H9 (cell line): ENCODE measurements around the gene ACTL6B. TPM values are rescaled to one million over a fixed set of nuclear protein-coding genes. Genes with fewer than 3 reads are reported as not detected.

Experiments
- DNase-seq: peaks from one replicate; pipeline ENCODE4 v3.0.0-alpha.2; 2017
- H2AFZ ChIP-seq: one replicate; pipeline ENCODE4 v1.6.1; 2013; ENCODE audit warnings: mild to moderate bottlenecking, low read length, control low read depth, moderate library complexity
- H2AK5ac ChIP-seq: 2 replicates; pipeline ENCODE4 v1.6.1; 2013; ENCODE audit warnings: low read length, control low read depth, mixed read lengths; ENCODE audit not compliant: insufficient read length
- H2BK120ac ChIP-seq: one replicate; pipeline ENCODE4 v1.6.1; 2013; ENCODE audit warnings: low read depth, mild to moderate bottlenecking, low read length, control low read depth, inconsistent platforms; ENCODE audit not compliant: poor library complexity, severe bottlenecking
- H2BK12ac ChIP-seq: 2 replicates; pipeline ENCODE4 v1.6.1; 2013; ENCODE audit warnings: low read length, control low read depth, mixed read lengths, low read depth; ENCODE audit not compliant: insufficient read length
- H2BK15ac ChIP-seq: 2 replicates; pipeline ENCODE4 v1.6.1; 2013; ENCODE audit warnings: low read depth, low read length, control low read depth
- H2BK20ac ChIP-seq: one replicate; pipeline ENCODE4 v1.6.1; 2013; ENCODE audit warnings: low read depth, mild to moderate bottlenecking, low read length, control low read depth, inconsistent platforms; ENCODE audit not compliant: poor library complexity, severe bottlenecking
- H2BK5ac ChIP-seq: 2 replicates; pipeline ENCODE4 v1.6.1; 2013; ENCODE audit warnings: low read length, control low read depth, mixed read lengths; ENCODE audit not compliant: insufficient read length
- H3K14ac ChIP-seq: 2 replicates; pipeline ENCODE4 v1.6.1; 2013; ENCODE audit warnings: low read length, control low read depth; ENCODE audit not compliant: insufficient read depth
- H3K18ac ChIP-seq: 2 replicates; pipeline ENCODE4 v1.6.1; 2013; ENCODE audit warnings: low read depth, mild to moderate bottlenecking, mixed read lengths, low read length, control low read depth; ENCODE audit not compliant: insufficient read length
- H3K23ac ChIP-seq: 2 replicates; pipeline ENCODE4 v1.6.1; 2013; ENCODE audit warnings: low read length, control low read depth, mixed read lengths, low read depth; ENCODE audit not compliant: insufficient read length
- H3K23me2 ChIP-seq: 2 replicates; pipeline ENCODE4 v1.6.1; 2013; ENCODE audit warnings: low read depth, mild to moderate bottlenecking, mixed read lengths, low read length, control low read depth; ENCODE audit not compliant: insufficient read length, poor library complexity, severe bottlenecking
- H3K27ac ChIP-seq: 2 replicates; pipeline ENCODE4 v1.5.1; 2013; ENCODE audit warnings: low read length, control low read depth, mixed read lengths, low read depth; ENCODE audit not compliant: insufficient read length
- H3K27me3 ChIP-seq: 2 replicates; pipeline ENCODE4 v1.6.1; 2013; ENCODE audit warnings: low read length, control low read depth, inconsistent platforms; ENCODE audit not compliant: insufficient read depth
- H3K4ac ChIP-seq: 2 replicates; pipeline ENCODE4 v1.6.1; 2013; ENCODE audit warnings: low read depth, mild to moderate bottlenecking, control low read depth, inconsistent platforms, low read length, moderate library complexity
- H3K4me1 ChIP-seq: 2 replicates; pipeline ENCODE4 v1.6.1; 2013; ENCODE audit warnings: low read length, control low read depth, inconsistent platforms; ENCODE audit not compliant: insufficient read depth
- H3K4me2 ChIP-seq: 2 replicates; pipeline ENCODE4 v1.6.1; 2013; ENCODE audit warnings: low read length, control low read depth, mixed read lengths; ENCODE audit not compliant: insufficient read length, insufficient read depth
- H3K56ac ChIP-seq: 2 replicates; pipeline ENCODE4 v1.6.1; 2013; ENCODE audit warnings: low read depth, mild to moderate bottlenecking, mixed read lengths, low read length, control low read depth; ENCODE audit not compliant: insufficient read length
- H3K79me1 ChIP-seq: 2 replicates; pipeline ENCODE4 v1.6.1; 2013; ENCODE audit warnings: low read depth, mild to moderate bottlenecking, moderate library complexity, low read length, control low read depth, inconsistent platforms; ENCODE audit not compliant: insufficient read depth, poor library complexity, severe bottlenecking
- H3K79me2 ChIP-seq: 2 replicates; pipeline ENCODE4 v1.6.1; 2013; ENCODE audit warnings: low read length, control low read depth, inconsistent platforms; ENCODE audit not compliant: insufficient read depth
- H3K9ac ChIP-seq: 2 replicates; pipeline ENCODE4 v1.6.1; 2013; ENCODE audit warnings: low read length, control low read depth, mixed read lengths; ENCODE audit not compliant: insufficient read length; ENCODE audit errors: extremely low read depth
- H3K9me3 ChIP-seq: one replicate; pipeline ENCODE4 v1.6.1; 2013; ENCODE audit warnings: low read depth, low read length, inconsistent platforms; ENCODE audit not compliant: control insufficient read depth
- H3T11ph ChIP-seq: one replicate; pipeline ENCODE4 v1.6.1; 2013; ENCODE audit warnings: mild to moderate bottlenecking, low read length, control low read depth, inconsistent platforms
- H4K20me1 ChIP-seq: one replicate; pipeline ENCODE4 v1.6.1; 2013; ENCODE audit not compliant: control insufficient read depth, insufficient read length, insufficient read depth
- H4K5ac ChIP-seq: 2 replicates; pipeline ENCODE4 v1.6.1; 2013; ENCODE audit warnings: low read depth, mild to moderate bottlenecking, mixed read lengths, low read length, control low read depth; ENCODE audit not compliant: insufficient read length
- H4K8ac ChIP-seq: replicated peaks from 2 replicates; pipeline ENCODE4 v1.6.1; 2013; ENCODE audit warnings: low read length, control low read depth, mixed read lengths, low read depth; ENCODE audit not compliant: insufficient read length
- H4K91ac ChIP-seq: 2 replicates; pipeline ENCODE4 v1.6.1; 2013; ENCODE audit warnings: low read depth, mild to moderate bottlenecking, moderate library complexity, mixed read lengths, low read length, control low read depth; ENCODE audit not compliant: insufficient read length
- H3K27ac Mint-ChIP-seq, 3 experiments: 2 replicates in 2 of 3; 3 replicates in 1 of 3; pipeline ENCODE4 v1.8.0; 2020 to 2021; ENCODE audit warnings: mixed read lengths in 3 of 3, mild to moderate bottlenecking in 1 of 3, moderate library complexity in 1 of 3
- H3K27me3 Mint-ChIP-seq: 2 replicates; pipeline ENCODE4 v1.8.0; 2021; ENCODE audit warnings: low read depth, mild to moderate bottlenecking, moderate library complexity, mixed read lengths
- H3K36me3 Mint-ChIP-seq, 3 experiments: 2 replicates in 2 of 3; 3 replicates in 1 of 3; pipeline ENCODE4 v1.8.0; 2020 to 2021; ENCODE audit warnings: low read depth in 3 of 3, mixed read lengths in 3 of 3; ENCODE audit not compliant: insufficient read depth in 1 of 3
- H3K4me1 Mint-ChIP-seq, 2 experiments: 2 replicates each; pipeline ENCODE4 v1.8.0; 2020; ENCODE audit warnings: mixed read lengths in 2 of 2
- H3K4me3 Mint-ChIP-seq, 2 experiments: 2 replicates in 1 of 2; 3 replicates in 1 of 2; pipeline ENCODE4 v1.8.0; 2020 to 2021; ENCODE audit warnings: mild to moderate bottlenecking in 2 of 2, mixed read lengths in 2 of 2, moderate library complexity in 1 of 2
- H3K9me3 Mint-ChIP-seq, 2 experiments: 2 replicates in 1 of 2; 3 replicates in 1 of 2; pipeline ENCODE4 v1.8.0; 2020; ENCODE audit warnings: mild to moderate bottlenecking in 2 of 2, mixed read lengths in 2 of 2, moderate library complexity in 1 of 2
- CTCF ChIP-seq: fragments of 200-600 bp; sonication (generic); conservative IDR thresholded peaks from 3 replicates; pipeline ENCODE4 v1.8.0; 2021; ENCODE audit warnings: antibody characterized with exemption, mild to moderate bottlenecking
- WGBS: extraction: QIAGEN DNeasy Blood & Tissue Kit; methylation state at CpG from one replicate; pipeline ENCODE4 v1.1.7; 2013; ENCODE audit warnings: missing lambda C conversion rate, low lambda C conversion rate, mixed read lengths; ENCODE audit not compliant: insufficient read length; ENCODE audit errors: extremely low coverage; 5-methylcytosine and 5-hydroxymethylcytosine counted together
- total RNA-seq: library from RNA; stranded (reverse); gene quantifications from 2 replicates; pipeline ENCODE4 v1.2.1, GENCODE V29; 2021

ACTL6B gene
- total RNA-seq, 1 experiment from 2014 or later, result 0.50 TPM

- no peaks in the 10 kb centered on the region for H3K27me3 ChIP-seq
- no peak overlapping the region for H3K4ac ChIP-seq
- Mint-ChIP-seq H3K36me3 (peaks cover 0 to 19% (median 13%) of the 10 kb centered on the region in 3 experiments; a peak in 5 of 7 replicates), H3K4me1 (peaks cover 27 to 46% of the 10 kb centered on the region in 2 experiments), H3K27ac (no peak overlapping the region), H3K4me3 (peak overlapping the region; percentile 70 to 89; a peak in 4 of 5 replicates), H3K27me3 (peaks cover 25% of the 10 kb centered on the region), H3K9me3 (no peaks in the 10 kb centered on the region)
- H4K5ac ChIP-seq, result no peak overlapping the region
- H3K56ac ChIP-seq, result no peak overlapping the region
- H4K8ac ChIP-seq, result no peak overlapping the region
- WGBS, result no CpG with 5 or more reads among the region's 12 CpGs
- no peak for DNase-seq
- H3K23ac ChIP-seq, result no peak overlapping the region
- H2BK20ac ChIP-seq, result no peak overlapping the region
- H4K91ac ChIP-seq, result no peak overlapping the region
- H4K20me1 ChIP-seq, result no peaks in the 10 kb centered on the region
- H3K9me3 ChIP-seq, result no peaks in the 10 kb centered on the region
- no peak overlapping the region for H2AFZ ChIP-seq
- H2BK12ac ChIP-seq, result no peak overlapping the region
- no peak overlapping the region for H3K27ac ChIP-seq
- H3K4me1 ChIP-seq, result peaks cover 2% of the 10 kb centered on the region; the same call in 1 of the 2 replicates
- no peaks in the 10 kb centered on the region for H3K79me1 ChIP-seq
- no peak overlapping the region for H3K14ac ChIP-seq
- no peaks in the 10 kb centered on the region for H3K79me2 ChIP-seq
- H3K23me2 ChIP-seq, result peaks cover 35% of the 10 kb centered on the region
- H3K9ac ChIP-seq, result no peak overlapping the region
- H3T11ph ChIP-seq, result no peak overlapping the region
- no peak overlapping the region for H3K18ac ChIP-seq
- H2BK5ac ChIP-seq, result no peak overlapping the region
- H2AK5ac ChIP-seq, result no peak overlapping the region
- peak overlapping the region; percentile 93 for H3K4me2 ChIP-seq
- H2BK15ac ChIP-seq, result no peak overlapping the region
- TF ChIP-seq CTCF, result no peak
- no peak overlapping the region for H2BK120ac ChIP-seq
These were observed 49.9 kb downstream of the ACTL6B start for GRCh38 chr7:100606313-100606712.
